ENCODE results near the gene LRIT3.

The LRIT3 gene

GRCh38 chr4:109861271-109861670, 13.4 kb downstream of the LRIT3 start:
- CTCF ChIA-PET, result interaction anchor here (1.3 kb wide), 1 partner anchor 16 kb away, joined by 3 read pairs; no protein-coding TSS in a partner anchor
- no peak overlapping the region for H3K4me3 ChIP-seq (ENCODE audit: low read depth, low read length)
- TF ChIP-seq CTCF (IDR thresholded peaks at IDR 0.05; ENCODE audit: insufficient read depth, low read length, missing control alignments), result no peak
- POLR2A ChIA-PET, result no interaction called here
- DNase-seq (ENCODE audit: low read depth, low spot score), result no peak

GRCh38 chr4:109861916-109862511, 14.1 kb downstream of the LRIT3 start:
- H3K4me3 ChIP-seq (ENCODE audit: low read depth, low read length), result no peak overlapping the region
- ChIA-PET CTCF (interaction anchor here (1.3 kb wide), 1 partner anchor 15 kb away, joined by 3 read pairs; no protein-coding TSS in a partner anchor), POLR2A (no interaction called here)
- no peak for DNase-seq (ENCODE audit: low read depth, low spot score)
- TF ChIP-seq CTCF (IDR thresholded peaks at IDR 0.05; ENCODE audit: insufficient read depth, low read length, missing control alignments), result no peak

GRCh38 chr4:109864134-109864533, 16.2 kb downstream of the LRIT3 start:
- TF ChIP-seq CTCF (IDR thresholded peaks at IDR 0.05; ENCODE audit: insufficient read depth, low read length, missing control alignments), result no peak
- no peak for DNase-seq (ENCODE audit: low read depth, low spot score)
- no peak overlapping the region for H3K4me3 ChIP-seq (ENCODE audit: low read depth, low read length)
- POLR2A ChIA-PET, result no interaction called here
- CTCF ChIA-PET, result no interaction called here

GRCh38 chr4:109870061-109870460, 22.2 kb downstream of the LRIT3 start:
- ChIA-PET POLR2A (no interaction called here), CTCF (no interaction called here)
- no peak for DNase-seq (ENCODE audit: low read depth, low spot score)
- H3K4me3 ChIP-seq (ENCODE audit: low read depth, low read length), result no peak overlapping the region
- TF ChIP-seq CTCF (IDR thresholded peaks at IDR 0.05; ENCODE audit: insufficient read depth, low read length, missing control alignments), result no peak

- TF ChIP-seq CTCF (IDR thresholded peaks at IDR 0.05; ENCODE audit: insufficient read depth, low read length, missing control alignments), result no peak
- POLR2A ChIA-PET, result no interaction called here
- no peak overlapping the region for H3K4me3 ChIP-seq (ENCODE audit: low read depth, low read length)
- CTCF ChIA-PET, result no interaction called here
- DNase-seq (ENCODE audit: low read depth, low spot score), result no peak
These were observed 24.2 kb downstream of the LRIT3 start for GRCh38 chr4:109872065-109872464.

GRCh38 chr4:109872950-109873656, 25.2 kb downstream of the LRIT3 start:
- ChIA-PET CTCF (no interaction called here), POLR2A (no interaction called here)
- no peak overlapping the region for H3K4me3 ChIP-seq (ENCODE audit: low read depth, low read length)
- no peak for DNase-seq (ENCODE audit: low read depth, low spot score)
- no peak for TF ChIP-seq CTCF (IDR thresholded peaks at IDR 0.05; ENCODE audit: insufficient read depth, low read length, missing control alignments)
